Heart right ventricle (tissue), 16 donors: Measurements from ENCODE around the gene TRDN. TPM values are rescaled to one million over a fixed set of nuclear protein-coding genes. Genes with fewer than 3 reads are reported as not detected.

ENCODE experiments used
- ATAC-seq, 8 donors: fragments of 200-7000 bp; cut with Tn5 transposase; one replicate each; pipeline ENCODE4 v1.9.1; 2020; ENCODE audit warnings: mild to moderate bottlenecking in 8 of 8, moderate library complexity in 8 of 8, moderate number of reproducible peaks in 1 of 8
- DNase-seq, 2 donors: peaks; one replicate each; pipeline ENCODE4 v3.0.0-alpha.2; 2020
- H3K27ac ChIP-seq, 10 donors: fragments of 200-600 bp; sonication (generic) in 2 of 10; one replicate each; pipeline versions ENCODE4 v1.5.0 to v1.8.0; 2020 to 2022; ENCODE audit warnings: mild to moderate bottlenecking in 3 of 10
- H3K27me3 ChIP-seq, 7 donors: fragments of 200-600 bp; one replicate each; pipeline ENCODE4 v1.8.0; 2021 to 2022; ENCODE audit warnings: mild to moderate bottlenecking in 2 of 7
- H3K36me3 ChIP-seq, 9 donors: fragments of 200-600 bp; sonication (generic) in 1 of 9; one replicate each; pipeline versions ENCODE4 v1.5.0 to v1.8.0; 2020 to 2022; ENCODE audit warnings: mild to moderate bottlenecking in 2 of 9
- H3K4me1 ChIP-seq, 9 donors: fragments of 200-600 bp; sonication (generic) in 1 of 9; one replicate each; pipeline versions ENCODE4 v1.5.0 to v1.8.0; 2020 to 2022; ENCODE audit warnings: mild to moderate bottlenecking in 4 of 9
- H3K4me3 ChIP-seq, 10 donors: fragments of 200-600 bp; sonication (generic) in 2 of 10; one replicate each; pipeline versions ENCODE4 v1.5.0 to v1.8.0; 2020 to 2022; ENCODE audit warnings: mild to moderate bottlenecking in 7 of 10, moderate library complexity in 2 of 10
- H3K9me3 ChIP-seq, 11 donors: fragments of 200-600 bp in 10 of 11; sonication (generic) in 2 of 11; one replicate each; pipeline versions ENCODE4 v1.5.0 to v1.8.0; 2013 to 2022; ENCODE audit warnings: mild to moderate bottlenecking in 2 of 11, control low read depth in 1 of 11, moderate library complexity in 1 of 11
- CTCF ChIP-seq, 9 donors: fragments of 200-600 bp; sonication (generic) in 2 of 9; IDR thresholded peaks; one replicate each; pipeline versions ENCODE4 v1.5.0 to v1.8.0; 2021 to 2022; ENCODE audit warnings: antibody characterized with exemption in 9 of 9, mild to moderate bottlenecking in 5 of 9, moderate library complexity in 1 of 9
- WGBS, 2 donors: extraction: QIAGEN DNeasy Blood & Tissue Kit; methylation state at CpG; one replicate each; pipeline ENCODE4 v1.1.7; 2013; ENCODE audit warnings: inconsistent platforms in 1 of 2; 5-methylcytosine and 5-hydroxymethylcytosine counted together
- intact Hi-C, 10 donors: fragments of 100-400 bp; cut with DNase I; formaldehyde crosslinking; loops; one replicate each; pipeline versions ENCODE4 v1.11.1 to v1.14.2; 2022
- polyA plus RNA-seq, 2 donors: library from polyadenylated mRNA; stranded (reverse); fragments of 200-250 nt; gene quantifications; one replicate each; pipeline ENCODE4 v1.2.3, GENCODE V29; 2013
- total RNA-seq, 10 donors: library from RNA; stranded (reverse); fragmentation: NEBNext Ultra II Directional in 3 of 10; extraction: Animal tissue kit (Norgen Biotek cat#: 25700) in 3 of 10; gene quantifications; one replicate each; pipeline versions ENCODE4 v1.2.1 to v1.2.4, GENCODE V29; 2021 to 2023
- donor health status: Arrhythmogenic right ventricular cardiomyopathy.
- donor health status: ischemic (EF 13 %, LVEDD 7.1; RV severe dilation, severe dysfunction).
- donor health status: healthy with polysubstance abuse.
- donor health status: DM: no; HTN: yes; CAD: no.
- donor health status: DM: no; HTN: no; CAD: no.
- donor health status: ischemic (EF 25% LVEDD 6.9; RV normal size, moderate dysfunction).
- donor health status: ischemic (EF 25% LVEDD 5.7; RV mildly dilated, moderate dysfunction).
- donor health status: healthy.
- donor health status: DM: yes; HTN: yes; CAD: no.
- donor health status: Ischemic cardiomyopathy.
- donor health status: ischemic (EF 35%, LVEDD 5.7; RV mildly dilated, moderate dysfunction).
- donor health status: nonischemic (EF 11% LVEDD 7.7; RV severe dilation, severe dysfunction).
- donor health status: DM: yes; HTN: yes; CAD: no.
- donor health status: PGD.
- donor health status: ischemic (EF 29% LVEDD 5.4; RV normal size, mild dysfunction).
- donor health status: nonischemic (EF 23%, LVEDD 6.1; RV moderate dilation, normal function).

Gene TRDN
- total and polyA plus RNA-seq, 12 donors: 37.6 to 1,141 (median 437) TPM

GRCh38 chr6:123380257-123380656, 256.5 kb downstream of the TRDN start:
- H3K4me3 ChIP-seq: no peak overlapping the region
- TF ChIP-seq CTCF (IDR thresholded peaks at IDR 0.05): peak in 7 of 9 donors; percentile 14 to 48 (median 32)
- H3K27ac ChIP-seq: no peak overlapping the region
- DNase-seq (peak in 1 of 2 donors; percentile 10), ATAC-seq (peak in 3 of 8 donors; percentile 57 to 64 (median 62))
- H3K4me1 ChIP-seq: no peaks in the 10 kb centered on the region
- no peaks in the 10 kb centered on the region for H3K36me3 ChIP-seq
- no peaks in the 10 kb centered on the region for H3K27me3 ChIP-seq
- intact Hi-C loops: no loop called here
- 17 to 21% methylated on average over 5 of the region's 5 CpGs for WGBS, 2 donors
- H3K9me3 ChIP-seq: no peaks in the 10 kb centered on the region

- no peak for TF ChIP-seq CTCF (IDR thresholded peaks at IDR 0.05)
- ATAC-seq: no peak
- H3K27ac ChIP-seq: no peak overlapping the region
- no peaks in the 10 kb centered on the region for H3K27me3 ChIP-seq
- no peaks in the 10 kb centered on the region for H3K9me3 ChIP-seq
- intact Hi-C loops: no loop called here
- no peaks in the 10 kb centered on the region for H3K36me3 ChIP-seq
- DNase-seq: no peak
- 87 to 90% methylated on average over 2 of the region's 2 CpGs for WGBS, 2 donors
- H3K4me1 ChIP-seq: no peaks in the 10 kb centered on the region
- no peak overlapping the region for H3K4me3 ChIP-seq
Observed at GRCh38 chr6:123372737-123373136, 264.0 kb downstream of the TRDN start.

- TF ChIP-seq CTCF (IDR thresholded peaks at IDR 0.05): no peak
- no peak overlapping the region for H3K27ac ChIP-seq
- intact Hi-C loops: no loop called here
- no peaks in the 10 kb centered on the region for H3K36me3 ChIP-seq
- WGBS, 2 donors: 77 to 83% methylated on average over 2 of the region's 2 CpGs
- no peaks in the 10 kb centered on the region for H3K27me3 ChIP-seq
- H3K4me1 ChIP-seq: no peaks in the 10 kb centered on the region
- no peak overlapping the region for H3K4me3 ChIP-seq
- H3K9me3 ChIP-seq: no peaks in the 10 kb centered on the region
- DNase-seq (no peak), ATAC-seq (no peak)
Observed at GRCh38 chr6:123363912-123364311, 272.8 kb downstream of the TRDN start.

- no peak for ATAC-seq
- no peaks in the 10 kb centered on the region for H3K27me3 ChIP-seq
- H3K9me3 ChIP-seq: no peaks in the 10 kb centered on the region
- no peak for TF ChIP-seq CTCF (IDR thresholded peaks at IDR 0.05)
- intact Hi-C loops: no loop called here
- H3K4me1 ChIP-seq: no peaks in the 10 kb centered on the region
- H3K36me3 ChIP-seq: no peaks in the 10 kb centered on the region
- WGBS, 2 donors: 54 to 64% methylated on average over 2 of the region's 2 CpGs
- H3K4me3 ChIP-seq: no peak overlapping the region
- DNase-seq: no peak
- no peak overlapping the region for H3K27ac ChIP-seq
Observed at GRCh38 chr6:123360359-123360758, 276.4 kb downstream of the TRDN start.
